GM18505 (cell line): ENCODE results near the gene EXD3.
"Not testable (repeated sequence)": the region's sequence is repeated elsewhere in the genome, so short reads cannot be mapped to it uniquely, and the experiment has no call there.

Source experiments
- ATAC-seq: cut with Tn5 transposase; IDR thresholded peaks from one replicate; pipeline ENCODE4 v1.9.1; 2021; ENCODE audit not compliant: unreplicated experiment
- POLR2A ChIP-seq: IDR thresholded peaks from 4 replicates; pipeline ENCODE4 v1.6.1; 2011; ENCODE audit warnings: borderline replicate concordance; ENCODE audit not compliant: insufficient read depth, insufficient read length; ENCODE audit errors: extremely low read depth

EXD3 gene

DNA sequence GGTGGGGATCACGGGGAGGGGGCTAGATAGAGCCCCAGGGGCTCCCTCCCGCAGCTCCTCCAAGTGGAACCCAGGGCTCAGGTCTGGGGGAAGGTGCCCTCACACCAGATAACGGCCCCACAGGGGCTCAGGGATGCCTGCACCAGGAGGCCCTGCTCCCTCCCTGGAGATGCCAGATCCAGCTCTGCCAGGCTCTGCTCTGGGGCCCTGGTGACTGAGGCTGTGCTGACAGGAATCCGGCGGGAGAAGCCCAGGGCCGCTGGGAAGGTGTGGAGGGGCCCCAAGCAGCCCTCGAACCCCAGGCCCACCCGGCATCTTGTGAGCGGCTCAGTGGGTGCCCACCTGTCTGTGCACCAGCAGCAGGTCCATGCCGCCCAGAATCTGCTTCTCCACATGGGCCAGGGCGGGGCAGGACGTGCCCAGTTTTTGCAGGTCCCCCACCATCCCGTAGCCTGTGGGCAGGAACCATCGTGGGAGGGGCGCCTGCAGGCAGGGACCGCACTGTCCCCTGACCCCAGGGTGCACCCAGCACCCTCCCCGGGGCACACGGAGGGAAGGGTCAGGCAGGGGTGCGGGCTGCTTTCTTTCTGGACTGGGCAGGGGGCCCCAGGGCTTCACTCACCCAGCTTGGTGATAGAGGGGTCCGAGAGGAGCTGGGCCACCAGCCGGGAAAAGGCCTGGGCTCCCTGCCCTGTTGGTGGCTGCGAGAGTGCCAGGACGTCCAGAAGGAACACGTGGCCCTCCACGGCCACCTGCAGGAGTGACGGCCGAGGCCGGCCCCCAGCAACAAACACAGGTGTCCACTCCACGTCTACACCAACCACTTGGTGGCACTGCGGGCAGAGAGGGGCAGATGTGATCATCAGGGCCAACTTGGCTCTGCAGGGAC, 72.0 kb downstream of the EXD3 start:
- ATAC-seq = no peak

DNA sequence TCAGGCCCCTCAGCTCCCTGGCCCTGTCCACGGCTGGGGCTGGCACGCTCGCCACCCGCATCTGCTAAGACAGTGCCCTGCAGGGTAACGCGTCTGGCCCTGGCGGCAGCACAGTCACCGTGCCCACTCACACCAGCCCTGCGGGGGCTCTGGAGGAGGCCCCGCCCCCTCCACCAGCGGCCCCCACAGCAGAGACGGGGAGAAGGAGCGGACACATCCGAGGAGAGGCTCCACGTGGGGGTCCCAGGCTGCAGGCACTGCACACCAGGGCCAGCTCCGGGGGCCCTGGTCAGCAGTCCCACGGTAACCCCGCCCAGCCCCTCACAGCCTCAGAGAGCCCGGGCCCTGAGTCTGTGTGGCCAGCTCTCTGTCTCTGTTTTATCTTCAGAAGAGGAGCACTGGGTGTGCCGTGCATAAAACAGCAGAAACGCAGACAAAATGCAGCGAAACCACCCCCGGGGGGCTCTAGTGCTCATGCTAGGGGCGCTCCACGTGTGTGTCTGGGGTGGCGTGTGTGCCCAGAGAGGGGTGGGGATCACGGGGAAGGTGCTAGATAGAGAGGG, 73.4 kb downstream of the EXD3 start:
- TF ChIP-seq POLR2A = no peak
- no peak for ATAC-seq

More for the DNA sequence above, 72.0 kb downstream of the EXD3 start:
- TF ChIP-seq POLR2A = no peak

DNA sequence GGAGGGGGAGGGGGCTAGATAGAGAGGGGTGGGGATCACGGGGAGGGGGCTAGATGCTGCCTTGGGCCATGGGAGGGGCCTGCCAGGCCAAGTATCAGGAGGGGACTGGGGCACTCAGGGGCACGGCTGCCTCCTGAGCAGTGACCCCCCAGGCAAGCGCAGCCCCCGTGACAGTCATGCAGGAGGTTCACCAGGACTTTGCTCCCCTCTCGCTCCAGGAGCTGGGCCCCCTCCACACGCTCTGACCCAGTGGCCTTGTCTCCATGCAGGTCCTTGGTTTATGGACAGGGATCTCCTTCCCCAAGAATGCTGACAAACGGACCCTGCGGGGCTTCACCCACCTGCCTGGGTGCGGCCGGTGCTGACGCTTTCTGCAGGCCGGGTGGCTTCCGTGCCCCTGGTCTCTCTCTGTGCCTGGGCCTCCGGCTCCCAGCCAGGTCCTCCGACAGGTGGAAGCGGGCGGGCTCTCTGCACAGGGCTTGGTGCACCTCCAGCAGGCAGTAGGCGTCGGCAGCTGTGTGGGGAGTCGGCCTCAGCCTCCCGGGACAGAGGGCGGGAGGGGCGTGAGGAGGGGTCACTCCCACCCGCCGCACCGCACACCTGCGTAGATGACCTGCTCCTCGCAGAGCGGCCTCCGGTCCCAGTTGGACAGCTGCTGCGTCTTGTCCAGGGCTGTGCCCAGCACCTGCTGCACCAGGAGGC, 74.0 kb downstream of the EXD3 start:
- TF ChIP-seq POLR2A = no peak
- ATAC-seq = no peak

GRCh38 chr9:137347928-137348327, 75.0 kb downstream of the EXD3 start:
- no peak for TF ChIP-seq POLR2A
- no peak for ATAC-seq

DNA sequence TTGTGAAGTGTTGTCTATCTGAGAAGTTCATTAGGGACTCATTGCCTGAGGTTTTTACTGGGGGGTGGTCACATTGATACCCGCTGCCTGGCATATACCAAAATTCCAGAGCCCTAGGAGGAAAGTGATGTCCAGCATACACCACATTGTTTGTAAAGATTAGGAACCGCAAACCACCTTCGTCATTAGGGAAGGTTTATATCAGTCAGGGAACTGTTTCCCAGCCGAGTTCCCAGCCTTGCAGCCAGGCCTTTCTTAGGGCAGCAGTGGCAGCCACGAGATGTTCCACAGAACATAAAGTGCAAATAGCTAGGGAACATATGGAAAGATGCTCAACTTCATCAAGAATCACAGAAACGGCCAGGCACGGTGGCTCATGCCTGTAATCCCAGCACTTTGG, 80.5 kb downstream of the EXD3 start:
- no peak for TF ChIP-seq POLR2A
- ATAC-seq = no peak

DNA sequence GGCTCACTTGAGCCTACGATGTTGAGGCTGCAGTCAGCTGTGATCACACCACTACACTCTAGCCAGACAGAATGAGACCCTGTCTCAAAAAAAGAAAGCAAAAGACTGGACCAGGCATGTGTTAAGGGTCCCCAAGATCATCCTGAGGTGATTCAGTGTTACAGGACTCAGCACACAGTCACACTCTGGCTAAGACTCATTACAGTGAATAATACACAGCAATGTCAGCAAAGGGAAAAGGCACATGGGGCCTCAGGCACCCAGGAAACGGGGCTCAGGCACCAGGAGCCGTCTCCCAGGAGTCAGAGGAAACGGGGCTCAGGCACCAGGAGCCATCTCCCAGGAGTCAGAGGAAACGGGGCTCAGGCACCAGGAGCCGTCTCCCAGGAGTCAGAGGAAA, 81.7 kb downstream of the EXD3 start:
- no peak for TF ChIP-seq POLR2A
- no peak for ATAC-seq

- not testable (repeated sequence) for ATAC-seq
Observed at GRCh38 chr9:137339908-137340462, 83.0 kb downstream of the EXD3 start.

- TF ChIP-seq POLR2A = no peak
- no peak for ATAC-seq
Observed at GRCh38 chr9:137339045-137339907, 83.7 kb downstream of the EXD3 start.

DNA sequence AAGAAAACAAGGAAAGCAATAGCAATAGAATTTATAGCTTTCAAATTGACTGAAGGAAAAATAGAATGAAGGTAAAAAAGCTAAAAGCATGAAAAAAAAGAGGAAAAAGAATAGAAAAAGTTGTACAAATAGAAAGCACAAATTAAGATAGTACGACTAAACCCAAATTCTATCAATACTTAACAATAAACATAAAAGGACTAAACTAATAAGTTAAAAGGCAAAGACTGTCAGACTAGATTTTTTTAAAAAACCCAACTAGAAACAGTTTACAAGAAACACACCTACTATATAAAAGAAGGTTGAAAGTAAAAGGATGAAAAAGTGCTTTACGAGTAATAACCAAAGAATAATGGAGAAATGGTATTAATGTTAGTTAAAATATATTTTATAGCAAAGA, 86.2 kb downstream of the EXD3 start:
- no peak for TF ChIP-seq POLR2A
- ATAC-seq = no peak

- ATAC-seq = no peak
- TF ChIP-seq POLR2A = no peak
Observed at GRCh38 chr9:137333016-137333671, 89.8 kb downstream of the EXD3 start.

- no peak for ATAC-seq
- TF ChIP-seq POLR2A = no peak
Observed at GRCh38 chr9:137331929-137332328, 91.0 kb downstream of the EXD3 start.

GRCh38 chr9:137330689-137331088, 92.3 kb downstream of the EXD3 start:
- no peak for ATAC-seq
- no peak for TF ChIP-seq POLR2A

GRCh38 chr9:137329590-137329989, 93.4 kb downstream of the EXD3 start:
- not testable (repeated sequence) for ATAC-seq

DNA sequence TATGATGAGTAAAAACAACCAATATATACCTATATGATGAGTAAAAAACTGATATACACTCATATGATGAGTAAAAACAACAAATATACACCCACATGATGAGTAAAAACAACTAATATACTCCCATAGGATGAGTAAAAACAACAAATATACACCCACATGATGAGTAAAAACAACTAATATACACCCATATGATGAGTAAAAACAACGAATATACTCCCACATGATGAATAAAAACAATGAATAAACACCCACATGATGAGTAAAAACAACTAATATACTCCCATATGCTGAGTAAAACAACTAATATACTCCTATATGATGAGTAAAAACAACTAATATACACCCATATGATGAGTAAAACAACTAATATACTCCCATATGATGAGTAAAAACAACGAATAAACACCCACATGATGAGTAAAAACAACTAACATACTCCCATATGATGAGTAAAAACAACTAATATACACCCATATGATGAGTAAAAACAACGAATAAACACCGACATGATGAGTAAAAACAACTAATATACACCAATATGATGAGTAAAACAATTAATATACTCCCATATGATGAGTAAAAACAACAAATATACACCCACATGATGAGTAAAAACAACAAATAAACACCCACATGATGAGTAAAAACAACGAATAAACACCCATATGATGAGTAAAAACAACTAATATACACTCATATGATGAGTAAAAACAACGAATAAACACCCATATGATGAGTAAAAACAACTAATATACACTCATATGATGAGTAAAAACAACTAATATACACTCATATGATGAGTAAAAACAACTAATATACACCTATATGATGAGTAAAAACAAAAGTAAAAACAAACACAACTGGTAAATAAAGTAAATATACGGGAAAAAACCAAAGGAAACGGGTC, 95.1 kb downstream of the EXD3 start:
- ATAC-seq = not testable (repeated sequence)
